ENCODE measurements around the gene MDH1B.
"Not testable (repeated sequence)": the region's sequence is repeated elsewhere in the genome, so short reads cannot be mapped to it uniquely, and the experiment has no call there.

MDH1B gene

DNA sequence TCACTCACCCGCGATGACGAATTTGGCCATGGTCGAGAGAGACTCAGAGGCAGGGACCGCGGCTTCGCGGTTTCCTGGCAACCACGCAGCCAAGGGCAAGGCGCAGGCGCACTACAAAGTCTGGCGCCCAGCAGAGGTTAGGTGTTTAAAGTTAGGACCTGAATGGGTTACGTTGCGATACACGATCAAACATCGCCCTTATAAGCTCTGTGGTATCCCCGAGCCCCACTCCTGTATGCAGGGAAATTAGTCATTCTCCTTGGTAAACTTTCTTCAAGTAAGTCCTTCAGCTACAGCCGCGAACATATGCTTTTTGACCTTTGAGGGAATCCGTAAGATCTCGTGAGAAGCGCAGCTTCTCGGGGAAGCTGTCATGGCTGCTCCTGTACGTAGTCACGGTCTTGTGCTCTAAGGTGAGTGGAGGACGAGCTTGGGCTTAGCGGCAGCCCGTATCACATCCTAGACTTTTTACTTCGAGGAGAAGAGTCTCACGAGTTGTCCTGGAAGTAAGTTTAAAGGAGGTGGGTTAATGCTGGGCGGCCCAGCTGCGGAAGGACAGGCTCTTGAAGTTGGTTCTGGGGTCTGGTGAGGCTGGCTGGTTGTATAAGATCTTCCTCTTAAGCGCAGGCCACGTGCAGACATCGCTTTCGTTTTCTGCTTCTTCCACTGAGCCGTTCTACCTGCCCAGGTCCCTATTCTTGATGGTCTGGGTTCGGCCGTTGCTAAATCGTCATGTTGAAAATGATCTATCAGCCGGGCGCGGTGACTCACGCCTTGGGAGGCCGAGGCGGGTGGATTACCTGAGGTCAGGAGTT, at the start of gene MDH1B, which contains the start of gene FASTKD2:
Gene MDH1B (minus strand): TSS at position 87 of the 815 bp plus-strand sequence. CDS start 57 bp downstream, at position 30.
Gene FASTKD2 (plus strand): TSS at position 365 of the 815 bp plus-strand sequence. CDS start 1,088 bp downstream, outside the sequence.
- peak; percentile 89 for DNase-seq (ENCODE audit: low read depth)
- H3K4me3 ChIP-seq (ENCODE audit: low read length): peak within 1 kb of the TSS; percentile 96
- TF ChIP-seq, protein P1, sequence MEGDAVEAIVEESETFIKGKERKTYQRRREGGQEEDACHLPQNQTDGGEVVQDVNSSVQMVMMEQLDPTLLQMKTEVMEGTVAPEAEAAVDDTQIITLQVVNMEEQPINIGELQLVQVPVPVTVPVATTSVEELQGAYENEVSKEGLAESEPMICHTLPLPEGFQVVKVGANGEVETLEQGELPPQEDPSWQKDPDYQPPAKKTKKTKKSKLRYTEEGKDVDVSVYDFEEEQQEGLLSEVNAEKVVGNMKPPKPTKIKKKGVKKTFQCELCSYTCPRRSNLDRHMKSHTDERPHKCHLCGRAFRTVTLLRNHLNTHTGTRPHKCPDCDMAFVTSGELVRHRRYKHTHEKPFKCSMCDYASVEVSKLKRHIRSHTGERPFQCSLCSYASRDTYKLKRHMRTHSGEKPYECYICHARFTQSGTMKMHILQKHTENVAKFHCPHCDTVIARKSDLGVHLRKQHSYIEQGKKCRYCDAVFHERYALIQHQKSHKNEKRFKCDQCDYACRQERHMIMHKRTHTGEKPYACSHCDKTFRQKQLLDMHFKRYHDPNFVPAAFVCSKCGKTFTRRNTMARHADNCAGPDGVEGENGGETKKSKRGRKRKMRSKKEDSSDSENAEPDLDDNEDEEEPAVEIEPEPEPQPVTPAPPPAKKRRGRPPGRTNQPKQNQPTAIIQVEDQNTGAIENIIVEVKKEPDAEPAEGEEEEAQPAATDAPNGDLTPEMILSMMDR (conservative IDR thresholded peaks at IDR 0.05; ENCODE audit: low read depth, low read length): no peak

GRCh38 chr2:206814498-206814897, 49.4 kb upstream of the MDH1B start:
- no peak for DNase-seq (ENCODE audit: low read depth)
- TF ChIP-seq, protein P1 (conservative IDR thresholded peaks at IDR 0.05; ENCODE audit: low read depth, low read length): no peak

GRCh38 chr2:206812471-206812870, 47.3 kb upstream of the MDH1B start:
- DNase-seq (ENCODE audit: low read depth); H3K4me3 ChIP-seq (ENCODE audit: low read length): not testable (repeated sequence)

More at GRCh38 chr2:206814498-206814897, 49.4 kb upstream of the MDH1B start:
- no peak overlapping the region for H3K4me3 ChIP-seq (ENCODE audit: low read length)

DNA sequence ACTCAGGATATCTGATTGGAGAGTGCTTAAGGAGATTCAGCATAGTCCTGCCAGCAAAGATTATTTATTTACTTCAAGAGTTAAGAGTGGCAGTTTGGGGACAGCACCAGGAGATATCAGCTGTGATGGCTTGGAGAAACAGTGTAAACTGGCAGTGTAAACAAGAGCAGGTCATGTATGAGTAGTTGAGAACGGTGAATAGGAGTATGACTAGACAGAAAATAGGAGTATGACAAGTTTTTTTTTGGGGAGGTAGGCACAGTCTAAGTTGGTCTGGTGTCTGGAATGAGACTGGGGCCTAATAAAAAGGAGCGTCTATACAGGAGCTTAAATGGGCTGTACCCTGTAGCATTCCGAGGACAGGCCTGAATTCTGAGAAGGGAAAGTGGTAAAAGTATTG, 42.5 kb upstream of the MDH1B start:
- not testable (repeated sequence) for DNase-seq (ENCODE audit: low read depth); H3K4me3 ChIP-seq (ENCODE audit: low read length)

DNA sequence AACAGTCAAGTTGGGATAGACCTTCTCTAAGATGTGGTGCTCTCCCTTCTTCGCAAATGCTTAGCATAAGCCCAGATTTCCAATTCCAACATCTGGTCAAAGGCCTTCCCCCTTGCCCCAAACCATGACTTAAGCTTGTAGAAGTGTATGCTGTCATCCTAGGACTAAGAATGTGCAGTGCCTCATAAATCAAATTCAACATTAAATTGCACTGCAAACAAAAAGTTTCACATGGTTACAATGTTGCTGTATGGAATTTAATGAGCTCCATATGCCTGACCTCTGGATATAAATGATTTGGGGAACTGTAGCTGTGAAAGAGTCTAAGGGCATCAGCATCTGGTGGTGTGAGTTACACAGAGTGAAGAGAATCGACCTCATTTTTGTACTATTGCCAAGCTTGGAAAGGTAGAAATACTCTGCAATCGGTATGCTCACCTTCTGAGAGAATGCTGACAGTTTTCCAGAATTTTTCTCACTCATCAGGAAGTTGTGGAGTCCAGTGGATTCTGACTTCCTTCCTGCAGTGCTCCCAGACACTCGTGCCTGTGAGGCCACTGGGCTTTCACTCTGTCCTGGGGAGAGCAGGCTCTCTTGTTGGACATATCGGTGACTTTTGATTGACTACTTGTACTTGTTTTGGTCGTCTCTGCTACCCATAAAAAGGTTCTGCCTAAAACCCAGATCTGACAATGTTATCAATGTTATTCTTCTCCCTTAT, 40.9 kb upstream of the MDH1B start:
- TF ChIP-seq, protein P1 (conservative IDR thresholded peaks at IDR 0.05; ENCODE audit: low read depth, low read length): no peak
- DNase-seq (ENCODE audit: low read depth): no peak
- H3K4me3 ChIP-seq (ENCODE audit: low read length): no peak overlapping the region

DNA sequence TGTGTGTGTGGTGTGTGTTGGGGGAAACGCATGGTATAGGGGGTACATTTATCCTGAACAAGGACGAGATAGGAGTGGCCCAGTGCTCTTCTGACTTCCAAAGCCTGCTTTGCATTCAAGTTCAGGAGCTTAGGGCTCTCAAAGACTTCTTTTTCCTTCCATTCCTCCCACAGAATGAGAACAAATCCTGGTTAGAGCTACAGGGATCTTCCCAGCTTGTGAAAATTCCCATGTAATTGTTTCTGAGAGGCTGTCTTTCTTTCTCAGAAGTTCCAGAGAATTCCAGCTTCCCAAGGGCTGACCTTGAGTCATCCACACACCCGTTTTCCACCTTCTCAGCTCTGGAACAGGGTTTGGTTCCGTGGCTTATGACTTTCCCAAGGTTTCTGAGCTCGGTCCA, 39.2 kb upstream of the MDH1B start:
- TF ChIP-seq, protein P1 (conservative IDR thresholded peaks at IDR 0.05; ENCODE audit: low read depth, low read length): no peak
- no peak overlapping the region for H3K4me3 ChIP-seq (ENCODE audit: low read length)
- DNase-seq (ENCODE audit: low read depth): no peak

- no peak overlapping the region for H3K4me3 ChIP-seq (ENCODE audit: low read length)
- TF ChIP-seq, protein P1 (conservative IDR thresholded peaks at IDR 0.05; ENCODE audit: low read depth, low read length): no peak
- DNase-seq (ENCODE audit: low read depth): no peak
Measured at GRCh38 chr2:206802654-206803514, 37.8 kb upstream of the MDH1B start.
